ENCODE data around the gene NOL3. TPM values are rescaled to one million over a fixed set of nuclear protein-coding genes. Genes with fewer than 3 reads are reported as not detected.

NOL3 gene
- total RNA-seq, 4 donors from 2014 or later: 64.3 to 116 (median 90.5) TPM

DNA sequence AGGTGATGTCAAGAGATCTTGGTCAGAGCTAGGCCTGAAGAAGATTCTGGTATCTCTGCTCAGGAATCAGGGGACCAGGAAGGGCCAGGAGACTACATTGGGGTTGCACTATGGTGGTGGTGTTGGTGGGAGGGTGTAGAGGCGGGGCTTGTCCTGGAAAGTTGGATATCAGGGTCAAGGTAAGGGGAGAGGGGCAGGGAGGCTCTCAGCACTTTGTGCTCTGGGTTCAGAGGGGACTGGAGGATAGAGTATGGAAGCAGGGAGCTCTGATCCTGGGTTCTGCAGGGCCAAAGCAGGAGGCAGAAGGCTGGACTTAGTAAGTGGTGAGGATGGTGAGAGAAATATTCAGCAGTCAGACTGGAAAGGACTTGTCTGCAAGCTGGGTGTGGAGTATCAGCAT is 3.0 kb downstream of the NOL3 start:
- peak overlapping the region; percentile 60 for H3K4me3 ChIP-seq
- no peaks in the 10 kb centered on the region for H3K36me3 ChIP-seq
- WGBS: 94% methylated on average over 1 of the region's 1 CpG
- no peaks in the 10 kb centered on the region for H3K9me3 ChIP-seq
- H3K27me3 ChIP-seq: no peaks in the 10 kb centered on the region
- DNase-seq (ENCODE audit: low spot score in 2 of 2): no peak
- no peak for TF ChIP-seq POLR2A (IDR thresholded peaks at IDR 0.05)
- no peak for TF ChIP-seq POLR2AphosphoS5 (IDR thresholded peaks at IDR 0.05)
- no peak for TF ChIP-seq EP300 (IDR thresholded peaks at IDR 0.05)
- TF ChIP-seq, protein P1, sequence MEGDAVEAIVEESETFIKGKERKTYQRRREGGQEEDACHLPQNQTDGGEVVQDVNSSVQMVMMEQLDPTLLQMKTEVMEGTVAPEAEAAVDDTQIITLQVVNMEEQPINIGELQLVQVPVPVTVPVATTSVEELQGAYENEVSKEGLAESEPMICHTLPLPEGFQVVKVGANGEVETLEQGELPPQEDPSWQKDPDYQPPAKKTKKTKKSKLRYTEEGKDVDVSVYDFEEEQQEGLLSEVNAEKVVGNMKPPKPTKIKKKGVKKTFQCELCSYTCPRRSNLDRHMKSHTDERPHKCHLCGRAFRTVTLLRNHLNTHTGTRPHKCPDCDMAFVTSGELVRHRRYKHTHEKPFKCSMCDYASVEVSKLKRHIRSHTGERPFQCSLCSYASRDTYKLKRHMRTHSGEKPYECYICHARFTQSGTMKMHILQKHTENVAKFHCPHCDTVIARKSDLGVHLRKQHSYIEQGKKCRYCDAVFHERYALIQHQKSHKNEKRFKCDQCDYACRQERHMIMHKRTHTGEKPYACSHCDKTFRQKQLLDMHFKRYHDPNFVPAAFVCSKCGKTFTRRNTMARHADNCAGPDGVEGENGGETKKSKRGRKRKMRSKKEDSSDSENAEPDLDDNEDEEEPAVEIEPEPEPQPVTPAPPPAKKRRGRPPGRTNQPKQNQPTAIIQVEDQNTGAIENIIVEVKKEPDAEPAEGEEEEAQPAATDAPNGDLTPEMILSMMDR (IDR thresholded peaks at IDR 0.05): no peak
- peaks cover 76% of the 10 kb centered on the region for H3K4me1 ChIP-seq
- H3K27ac ChIP-seq: peak overlapping the region; percentile 91

DNA sequence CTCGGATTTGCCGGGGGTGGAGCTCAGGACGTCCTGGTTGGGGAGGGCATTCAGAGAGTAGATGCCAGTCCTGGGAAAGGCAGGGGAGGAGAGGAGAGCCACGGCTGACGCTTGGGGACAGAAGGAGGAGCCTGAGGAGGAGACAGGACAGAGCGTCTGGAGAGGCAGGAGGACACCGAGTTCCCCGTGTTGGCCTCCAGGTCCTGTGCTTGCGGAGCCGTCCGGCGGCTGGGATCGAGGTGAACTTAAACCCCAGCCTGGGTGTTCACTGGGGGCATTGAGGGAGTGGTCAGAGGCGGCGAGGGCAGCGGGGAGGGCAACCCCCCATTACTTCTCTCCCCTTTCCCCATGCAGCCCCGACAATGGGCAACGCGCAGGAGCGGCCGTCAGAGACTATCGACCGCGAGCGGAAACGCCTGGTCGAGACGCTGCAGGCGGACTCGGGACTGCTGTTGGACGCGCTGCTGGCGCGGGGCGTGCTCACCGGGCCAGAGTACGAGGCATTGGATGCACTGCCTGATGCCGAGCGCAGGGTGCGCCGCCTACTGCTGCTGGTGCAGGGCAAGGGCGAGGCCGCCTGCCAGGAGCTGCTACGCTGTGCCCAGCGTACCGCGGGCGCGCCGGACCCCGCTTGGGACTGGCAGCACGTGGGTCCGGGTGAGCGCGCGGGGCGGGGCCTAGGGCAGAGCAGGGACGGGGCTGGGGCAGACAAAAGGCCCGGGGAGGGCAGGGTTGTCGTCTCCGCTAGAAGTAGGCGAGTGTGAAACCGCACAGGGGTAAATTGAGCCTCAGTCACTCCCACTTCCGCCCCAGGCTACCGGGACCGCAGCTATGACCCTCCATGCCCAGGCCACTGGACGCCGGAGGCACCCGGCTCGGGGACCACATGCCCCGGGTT is 3.7 kb downstream of the NOL3 start:
- DNase-seq (ENCODE audit: low spot score in 2 of 2): peak in 1 of 2 donors; percentile 91
- peak overlapping the region; percentile 91 for H3K27ac ChIP-seq
- TF ChIP-seq EP300 (IDR thresholded peaks at IDR 0.05): peak; percentile 19
- TF ChIP-seq, protein P1 (IDR thresholded peaks at IDR 0.05): peak; percentile 4 to 48
- peak in 2 of 3 donors; percentile 25 to 50 for TF ChIP-seq POLR2AphosphoS5 (IDR thresholded peaks at IDR 0.05)
- no peak for TF ChIP-seq POLR2A (IDR thresholded peaks at IDR 0.05)
- 2% methylated on average over 42 of the region's 71 CpGs for WGBS
- H3K9me3 ChIP-seq: no peaks in the 10 kb centered on the region
- H3K27me3 ChIP-seq: no peaks in the 10 kb centered on the region
- H3K36me3 ChIP-seq: no peaks in the 10 kb centered on the region
- peaks cover 79% of the 10 kb centered on the region for H3K4me1 ChIP-seq
- peak overlapping the region; percentile 60 for H3K4me3 ChIP-seq

DNA sequence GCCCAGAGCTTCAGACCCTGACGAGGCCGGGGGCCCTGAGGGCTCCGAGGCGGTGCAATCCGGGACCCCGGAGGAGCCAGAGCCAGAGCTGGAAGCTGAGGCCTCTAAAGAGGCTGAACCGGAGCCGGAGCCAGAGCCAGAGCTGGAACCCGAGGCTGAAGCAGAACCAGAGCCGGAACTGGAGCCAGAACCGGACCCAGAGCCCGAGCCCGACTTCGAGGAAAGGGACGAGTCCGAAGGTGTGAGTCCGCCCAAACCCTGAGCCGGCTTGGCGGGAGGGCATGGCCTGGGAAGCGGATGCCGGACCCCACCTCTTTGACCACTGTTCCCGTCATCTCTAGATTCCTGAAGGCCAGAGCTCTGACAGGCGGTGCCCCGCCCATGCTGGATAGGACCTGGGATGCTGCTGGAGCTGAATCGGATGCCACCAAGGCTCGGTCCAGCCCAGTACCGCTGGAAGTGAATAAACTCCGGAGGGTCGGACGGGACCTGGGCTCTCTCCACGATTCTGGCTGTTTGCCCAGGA is 4.4 kb downstream of the NOL3 start:
- Histone ChIP-seq H3K9me3 (no peaks in the 10 kb centered on the region), H3K4me1 (peaks cover 79% of the 10 kb centered on the region), H3K27me3 (no peaks in the 10 kb centered on the region), H3K27ac (peak overlapping the region; percentile 91), H3K36me3 (no peaks in the 10 kb centered on the region), H3K4me3 (peak overlapping the region; percentile 60)
- TF ChIP-seq, protein P1 (IDR thresholded peaks at IDR 0.05): no peak
- TF ChIP-seq POLR2AphosphoS5 (IDR thresholded peaks at IDR 0.05) (no peak), EP300 (IDR thresholded peaks at IDR 0.05) (no peak), POLR2A (IDR thresholded peaks at IDR 0.05) (no peak)
- 38% methylated on average over 21 of the region's 31 CpGs for WGBS
- DNase-seq (ENCODE audit: low spot score in 2 of 2): no peak

DNA sequence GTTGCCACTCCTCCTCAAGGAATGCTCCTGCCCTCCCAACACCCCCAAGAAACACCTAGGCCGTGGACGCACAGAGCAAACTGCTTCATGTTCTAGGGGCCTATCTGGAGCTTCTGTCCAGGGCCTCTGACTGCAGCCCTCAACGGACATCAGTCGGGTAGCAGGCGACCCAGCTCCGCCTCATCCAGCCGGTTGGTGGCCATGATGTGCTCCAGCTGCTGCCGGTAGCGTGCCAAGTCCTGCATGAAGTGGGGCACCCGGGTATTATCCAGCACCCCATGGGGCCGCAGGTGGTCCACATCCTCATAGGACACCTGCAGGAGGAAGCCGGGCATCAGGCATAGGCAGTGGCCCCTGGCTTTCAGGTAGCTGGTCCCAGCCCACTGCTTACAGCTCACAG is 6.3 kb downstream of the NOL3 start:
- Histone ChIP-seq H3K27me3 (no peaks in the 10 kb centered on the region), H3K36me3 (no peaks in the 10 kb centered on the region), H3K4me1 (peaks cover 60% of the 10 kb centered on the region), H3K27ac (no peak overlapping the region), H3K9me3 (no peaks in the 10 kb centered on the region), H3K4me3 (no peak overlapping the region)
- DNase-seq (ENCODE audit: low spot score in 2 of 2): no peak
- no peak for TF ChIP-seq POLR2AphosphoS5 (IDR thresholded peaks at IDR 0.05)
- TF ChIP-seq EP300 (IDR thresholded peaks at IDR 0.05): no peak
- no peak for TF ChIP-seq POLR2A (IDR thresholded peaks at IDR 0.05)
- TF ChIP-seq, protein P1 (IDR thresholded peaks at IDR 0.05): no peak
- 82% methylated on average over 11 of the region's 12 CpGs for WGBS

Measured in suprapubic skin (tissue), 4 donors.